Measurements from ENCODE around the gene SH3PXD2A.
"Not testable (repeated sequence)": the region's sequence is repeated elsewhere in the genome, so short reads cannot be mapped to it uniquely, and the experiment has no call there.

- TF ChIP-seq CTCF (conservative IDR thresholded peaks at IDR 0.05); ZFX (IDR thresholded peaks at IDR 0.05): not testable (repeated sequence)
Observed at GRCh38 chr10:103607051-103607450, 248.3 kb downstream of the SH3PXD2A start.

Measured in C4-2B (cell line).